Lung (tissue), 12 donors: ENCODE results near the gene ANK3. TPM values are rescaled to one million over a fixed set of nuclear protein-coding genes. Genes with fewer than 3 reads are reported as not detected.

Experiments
- ATAC-seq: fragments of 200-7000 bp; cut with Tn5 transposase; one replicate; pipeline ENCODE4 v1.9.1; 2020; ENCODE audit warnings: moderate number of reproducible peaks; ENCODE audit not compliant: insufficient read depth, low FRiP score
- DNase-seq, 3 donors: peaks; one replicate each; pipeline ENCODE4 v3.0.0-alpha.2; 2013 to 2017
- H3K27ac ChIP-seq, 2 donors: one replicate each; pipeline ENCODE4 v1.5.1; 2013; ENCODE audit warnings: mild to moderate bottlenecking in 2 of 2, moderate library complexity in 2 of 2, control low read depth in 1 of 2, inconsistent platforms in 1 of 2, low read depth in 1 of 2, low read length in 1 of 2
- H3K27me3 ChIP-seq, 3 donors: one replicate each; pipeline ENCODE4 v1.5.1; 2013; ENCODE audit warnings: low read length in 2 of 3; ENCODE audit not compliant: control insufficient read depth in 3 of 3, insufficient read depth in 3 of 3
- H3K36me3 ChIP-seq, 4 donors: one replicate each; pipeline ENCODE4 v1.5.1; 2013; ENCODE audit warnings: low read length in 4 of 4, mild to moderate bottlenecking in 1 of 4, moderate library complexity in 1 of 4; ENCODE audit not compliant: control insufficient read depth in 4 of 4, insufficient read depth in 4 of 4
- H3K4me1 ChIP-seq, 5 donors: one replicate each; pipeline ENCODE4 v1.5.1; 2013; ENCODE audit warnings: low read length in 5 of 5, mild to moderate bottlenecking in 2 of 5, moderate library complexity in 1 of 5; ENCODE audit not compliant: control insufficient read depth in 5 of 5, insufficient read depth in 5 of 5
- H3K4me3 ChIP-seq: one replicate; pipeline ENCODE4 v1.5.1; 2013; ENCODE audit warnings: mild to moderate bottlenecking, control low read depth, moderate library complexity
- H3K9ac ChIP-seq, 2 donors: one replicate each; pipeline ENCODE4 v1.5.1; 2013; ENCODE audit warnings: low read length in 2 of 2, control low read depth in 1 of 2; ENCODE audit not compliant: insufficient read depth in 1 of 2
- H3K9me3 ChIP-seq, 4 donors: one replicate each; pipeline ENCODE4 v1.5.1; 2013; ENCODE audit warnings: low read length in 3 of 4, mild to moderate bottlenecking in 1 of 4, moderate library complexity in 1 of 4; ENCODE audit not compliant: control insufficient read depth in 4 of 4, insufficient read depth in 3 of 4
- WGBS, 2 donors: extraction: QIAGEN DNeasy Blood & Tissue Kit; methylation state at CpG; one replicate each; pipeline ENCODE4 v1.1.7; 2013; 5-methylcytosine and 5-hydroxymethylcytosine counted together
- polyA plus RNA-seq, 2 donors: library from polyadenylated mRNA; stranded (reverse); fragments of 200-250 nt; gene quantifications; one replicate each; pipeline ENCODE4 v1.2.1, GENCODE V29; 2013
- total RNA-seq, 2 donors: library from RNA; depleted of rRNA in 1 of 2; stranded (reverse); fragments of >200 nt in 1 of 2; gene quantifications; one replicate each; pipeline ENCODE4 v1.2.1, GENCODE V29; 2014 to 2021
- TF ChIP-seq, protein P1 (sequence below): IDR thresholded peaks from 2 replicates; pipeline ENCODE4 v1.5.1; 2012; ENCODE audit warnings: mild to moderate bottlenecking; ENCODE audit errors: control extremely low read depth, extremely low read depth
- donor health status: control.
- donor health status: control.
- donor health status: Bipolar disorder and iron deficiency.
- donor health status: healthy.
- donor health status: DM: yes; HTN: yes; CAD: no.

Gene ANK3
- total and polyA plus RNA-seq, 4 donors: 10.4 to 96.0 (median 46.4) TPM

DNA sequence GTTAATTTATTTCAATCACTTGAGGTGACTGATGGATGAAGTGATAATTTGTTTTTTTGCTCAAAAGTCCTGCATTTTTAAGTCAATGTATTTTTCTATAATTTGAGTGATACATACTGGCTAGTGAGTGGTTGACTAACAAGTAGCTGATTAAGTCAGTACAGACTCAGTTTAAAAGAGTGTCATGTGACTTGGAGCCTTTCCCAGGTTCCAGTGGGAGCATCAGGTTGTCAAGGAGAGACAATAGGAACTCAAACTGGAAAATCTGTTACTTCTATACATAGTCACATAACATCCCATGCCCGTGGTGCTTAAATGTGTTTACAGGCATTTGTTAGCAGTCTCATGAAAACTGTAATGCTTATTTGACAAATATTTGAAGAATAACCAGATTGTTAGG, 154.7 kb downstream of the ANK3 start:
- H3K9ac ChIP-seq: no peak overlapping the region
- no peaks in the 10 kb centered on the region for H3K27me3 ChIP-seq
- DNase-seq (no peak), ATAC-seq (no peak)
- peak overlapping the region in 1 of 2 donors; percentile 33 for H3K27ac ChIP-seq
- no peaks in the 10 kb centered on the region for H3K9me3 ChIP-seq
- no peak overlapping the region for H3K4me3 ChIP-seq
- TF ChIP-seq, protein P1, sequence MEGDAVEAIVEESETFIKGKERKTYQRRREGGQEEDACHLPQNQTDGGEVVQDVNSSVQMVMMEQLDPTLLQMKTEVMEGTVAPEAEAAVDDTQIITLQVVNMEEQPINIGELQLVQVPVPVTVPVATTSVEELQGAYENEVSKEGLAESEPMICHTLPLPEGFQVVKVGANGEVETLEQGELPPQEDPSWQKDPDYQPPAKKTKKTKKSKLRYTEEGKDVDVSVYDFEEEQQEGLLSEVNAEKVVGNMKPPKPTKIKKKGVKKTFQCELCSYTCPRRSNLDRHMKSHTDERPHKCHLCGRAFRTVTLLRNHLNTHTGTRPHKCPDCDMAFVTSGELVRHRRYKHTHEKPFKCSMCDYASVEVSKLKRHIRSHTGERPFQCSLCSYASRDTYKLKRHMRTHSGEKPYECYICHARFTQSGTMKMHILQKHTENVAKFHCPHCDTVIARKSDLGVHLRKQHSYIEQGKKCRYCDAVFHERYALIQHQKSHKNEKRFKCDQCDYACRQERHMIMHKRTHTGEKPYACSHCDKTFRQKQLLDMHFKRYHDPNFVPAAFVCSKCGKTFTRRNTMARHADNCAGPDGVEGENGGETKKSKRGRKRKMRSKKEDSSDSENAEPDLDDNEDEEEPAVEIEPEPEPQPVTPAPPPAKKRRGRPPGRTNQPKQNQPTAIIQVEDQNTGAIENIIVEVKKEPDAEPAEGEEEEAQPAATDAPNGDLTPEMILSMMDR: no peak
- 60 to 67% methylated on average over 1 of the region's 1 CpG for WGBS, 2 donors
- peaks cover 0 to 2% (median 0%) of the 10 kb centered on the region in 4 donors for H3K36me3 ChIP-seq
- peaks cover 0 to 16% (median 2%) of the 10 kb centered on the region in 5 donors for H3K4me1 ChIP-seq

DNA sequence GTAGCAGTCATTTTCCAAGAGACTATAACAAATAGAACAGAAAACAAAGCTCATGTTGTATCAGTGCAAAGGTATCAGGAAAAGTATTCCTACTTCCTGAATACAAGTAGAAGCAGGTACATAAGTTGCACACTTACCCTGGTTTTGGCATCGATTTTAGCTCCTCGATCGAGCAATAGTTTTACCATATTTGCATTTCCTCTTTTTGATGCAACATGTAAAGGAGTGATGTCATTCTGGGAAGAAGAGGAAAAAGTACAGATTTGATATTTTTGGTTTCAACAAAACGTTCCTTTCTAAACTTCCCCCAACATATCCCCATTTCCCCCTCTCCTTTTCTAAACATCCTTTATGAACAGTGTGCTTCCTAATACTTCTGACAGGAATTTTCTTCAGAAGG, 155.1 kb downstream of the ANK3 start:
- ATAC-seq (no peak), DNase-seq (no peak)
- H3K27me3 ChIP-seq: no peaks in the 10 kb centered on the region
- 57% methylated on average over 4 of the region's 4 CpGs for WGBS, 2 donors
- no peak overlapping the region for H3K9ac ChIP-seq
- H3K36me3 ChIP-seq: peaks cover 0 to 2% (median 0%) of the 10 kb centered on the region in 4 donors
- H3K27ac ChIP-seq: peak overlapping the region in 1 of 2 donors; percentile 33
- peaks cover 0 to 16% (median 2%) of the 10 kb centered on the region in 5 donors for H3K4me1 ChIP-seq
- H3K4me3 ChIP-seq: no peak overlapping the region
- TF ChIP-seq, protein P1: no peak
- H3K9me3 ChIP-seq: no peaks in the 10 kb centered on the region

DNA sequence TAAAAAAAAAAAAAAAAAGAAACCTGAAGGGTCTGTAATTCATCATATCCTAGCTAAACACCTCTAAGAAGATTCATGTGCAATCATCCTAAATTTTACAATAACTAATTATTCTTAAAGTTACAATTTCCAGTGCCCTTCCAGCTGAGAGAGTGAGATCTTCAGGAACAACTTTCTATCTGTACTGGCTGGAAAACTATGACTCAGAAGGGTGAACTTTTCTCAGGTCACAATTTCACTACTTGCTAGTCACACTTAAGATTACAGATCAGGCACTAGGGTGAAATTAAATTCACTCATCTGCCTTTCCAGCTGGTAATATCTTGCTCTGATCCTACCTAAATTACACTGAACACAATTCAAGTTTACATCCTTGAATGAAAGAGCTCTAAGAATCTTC, 158.8 kb downstream of the ANK3 start:
- no peaks in the 10 kb centered on the region for H3K9me3 ChIP-seq
- DNase-seq (no peak), ATAC-seq (no peak)
- peaks cover 0 to 2% (median 0%) of the 10 kb centered on the region in 4 donors for H3K36me3 ChIP-seq
- H3K27me3 ChIP-seq: no peaks in the 10 kb centered on the region
- TF ChIP-seq, protein P1: no peak
- H3K4me1 ChIP-seq: peaks cover 0 to 10% (median 0%) of the 10 kb centered on the region in 5 donors
- H3K9ac ChIP-seq: no peak overlapping the region
- peak overlapping the region in 1 of 2 donors; percentile 35 for H3K27ac ChIP-seq
- H3K4me3 ChIP-seq: no peak overlapping the region

DNA sequence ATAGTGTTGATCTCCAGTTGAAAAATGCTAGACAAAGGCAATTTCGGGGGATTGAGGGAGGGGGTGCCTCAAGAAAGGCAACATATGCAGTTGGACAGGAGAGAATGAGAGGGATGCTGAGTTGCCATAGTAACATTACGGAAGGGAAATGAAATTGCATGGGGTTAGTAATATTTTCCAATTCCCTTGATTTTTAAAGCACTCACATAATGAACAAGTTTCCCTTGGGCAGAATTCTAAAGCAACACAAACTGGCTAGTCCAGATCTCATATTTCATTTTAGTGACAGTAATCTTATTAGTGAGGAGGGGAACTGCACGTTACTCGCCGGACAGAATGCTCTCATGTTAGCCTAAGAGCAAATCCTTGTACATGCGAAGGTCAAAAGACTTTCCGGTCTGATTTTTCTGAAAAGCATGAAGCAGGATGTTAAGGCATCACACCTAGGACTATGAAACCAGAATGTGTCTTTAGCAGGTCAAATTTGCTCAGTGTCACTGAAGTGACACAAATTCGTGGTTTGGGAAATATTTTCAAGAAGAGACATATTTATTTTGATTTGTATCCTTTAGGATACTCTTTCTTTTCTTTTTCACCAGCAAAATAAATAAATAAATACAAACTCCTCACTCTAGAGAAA, 165.5 kb downstream of the ANK3 start:
- TF ChIP-seq, protein P1: no peak
- DNase-seq: peak in 2 of 3 donors; percentile 26 to 48
- H3K36me3 ChIP-seq: peaks cover 0 to 6% (median 0%) of the 10 kb centered on the region in 4 donors
- H3K4me1 ChIP-seq: no peaks in the 10 kb centered on the region
- H3K4me3 ChIP-seq: no peak overlapping the region
- no peak overlapping the region for H3K9ac ChIP-seq
- no peak for ATAC-seq
- H3K27me3 ChIP-seq: no peaks in the 10 kb centered on the region
- H3K27ac ChIP-seq: no peak overlapping the region
- WGBS, 2 donors: 83 to 88% methylated on average over 8 of the region's 8 CpGs
- no peaks in the 10 kb centered on the region for H3K9me3 ChIP-seq
